Measurements from ENCODE around the gene PCBP3.

The PCBP3 gene

GRCh38 chr21:45835301-45836267 is 192.1 kb downstream of the PCBP3 start:
- TF ChIP-seq JUND (IDR thresholded peaks at IDR 0.05; ENCODE audit: low read depth): no peak
- no peak for DNase-seq (ENCODE audit: low read depth in 1 of 2, low spot score in 1 of 2)
- in situ Hi-C loops (cut with HindIII; ENCODE audit: low pct_unique_long_range_greater_than_20kb, low sequenced_read_pairs): no loop called here

DNA sequence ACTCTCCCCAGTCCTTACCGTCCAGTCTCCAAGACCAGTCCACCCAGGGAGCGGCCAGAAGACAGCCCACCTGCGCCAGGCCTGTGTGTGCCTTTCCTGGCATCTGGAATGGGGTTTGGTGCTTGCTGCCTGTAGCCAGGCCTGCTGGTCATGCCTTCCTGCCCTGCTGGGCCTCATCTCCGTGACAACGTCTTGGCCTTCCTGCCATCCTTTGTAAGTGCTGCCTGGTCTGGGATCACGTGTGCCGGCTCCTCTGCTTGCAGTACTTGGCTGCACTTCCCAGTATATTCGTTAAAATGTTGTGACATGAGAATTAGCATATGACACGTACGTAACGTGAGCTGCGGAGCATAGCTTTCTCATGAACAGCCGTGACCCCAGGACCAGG is 192.7 kb downstream of the PCBP3 start:
- in situ Hi-C loops (cut with HindIII; ENCODE audit: low pct_unique_long_range_greater_than_20kb, low sequenced_read_pairs): no loop called here
- no peak for TF ChIP-seq JUND (IDR thresholded peaks at IDR 0.05; ENCODE audit: low read depth)
- DNase-seq (ENCODE audit: low read depth in 1 of 2, low spot score in 1 of 2): no peak

DNA sequence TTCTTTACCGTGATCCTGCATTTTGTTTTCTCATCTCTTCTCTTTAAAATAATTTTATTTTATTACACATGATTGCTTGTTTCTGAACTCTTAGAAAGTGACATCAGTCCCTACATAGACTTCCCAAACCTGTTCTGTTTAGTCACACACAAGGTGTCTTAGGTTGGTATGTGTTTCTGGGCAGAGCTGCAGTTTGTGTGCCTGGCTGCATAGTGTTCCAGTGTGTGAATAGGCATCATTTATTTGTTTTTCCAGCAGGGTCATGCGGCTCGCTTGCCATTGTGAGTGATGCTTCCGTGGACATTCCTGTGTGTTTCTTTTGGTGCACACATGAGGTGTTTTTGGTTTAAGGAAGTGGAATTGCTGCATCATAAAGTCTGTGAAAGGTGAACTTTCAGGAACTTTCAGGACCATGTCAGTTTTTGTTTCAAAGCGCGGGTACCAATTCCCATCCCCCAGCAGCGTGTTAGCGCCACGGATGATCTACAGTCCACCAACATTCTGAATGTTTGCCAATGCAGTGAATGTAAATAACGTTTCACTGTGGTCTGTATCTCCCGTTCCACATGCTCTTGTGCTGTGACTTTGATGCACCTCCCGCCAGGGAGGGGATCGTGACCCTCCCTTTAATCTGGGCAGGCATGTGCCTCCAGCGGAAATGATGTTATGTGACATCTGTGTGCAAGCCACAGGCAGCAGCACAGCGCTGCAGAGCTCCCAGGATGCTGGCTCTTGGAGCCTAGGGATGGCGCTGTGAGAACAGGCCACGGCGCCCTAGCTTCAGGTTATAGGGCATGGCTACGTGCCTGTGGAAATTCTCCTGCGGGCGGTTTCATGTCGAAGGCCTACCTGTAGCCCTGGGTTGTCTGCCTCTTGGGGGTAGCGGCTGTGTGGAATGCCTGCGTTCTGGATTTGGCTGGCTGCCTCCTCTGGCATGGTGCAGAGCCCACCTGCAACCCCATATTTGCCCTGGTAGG is 193.5 kb downstream of the PCBP3 start:
- in situ Hi-C loops (cut with HindIII; ENCODE audit: low pct_unique_long_range_greater_than_20kb, low sequenced_read_pairs): no loop called here
- peak in 1 of 2 experiments; percentile 46 for DNase-seq (ENCODE audit: low read depth in 1 of 2, low spot score in 1 of 2)
- no peak for TF ChIP-seq JUND (IDR thresholded peaks at IDR 0.05; ENCODE audit: low read depth)

DNA sequence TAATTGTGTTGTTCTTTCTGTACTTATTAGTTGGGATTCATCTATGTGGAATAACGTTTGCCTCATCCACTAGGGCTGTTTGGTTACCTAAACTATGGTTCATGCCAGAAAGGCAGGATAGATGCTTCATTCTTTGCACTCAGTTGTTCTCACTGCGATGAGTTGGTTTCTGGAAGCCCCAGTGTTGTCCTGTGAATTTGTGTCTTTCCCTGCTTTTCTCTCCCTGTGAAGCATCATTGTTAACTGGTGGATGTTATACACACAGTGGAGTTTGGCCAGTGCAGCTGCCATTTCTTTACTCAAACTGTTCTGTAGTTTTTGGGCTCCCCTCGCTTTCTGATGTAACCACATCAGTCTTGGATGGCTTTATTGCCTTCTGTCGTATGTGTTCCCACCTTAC is 194.4 kb downstream of the PCBP3 start:
- DNase-seq (ENCODE audit: low read depth in 1 of 2, low spot score in 1 of 2): no peak
- in situ Hi-C loops (cut with HindIII; ENCODE audit: low pct_unique_long_range_greater_than_20kb, low sequenced_read_pairs): no loop called here
- TF ChIP-seq JUND (IDR thresholded peaks at IDR 0.05; ENCODE audit: low read depth): no peak

DNA sequence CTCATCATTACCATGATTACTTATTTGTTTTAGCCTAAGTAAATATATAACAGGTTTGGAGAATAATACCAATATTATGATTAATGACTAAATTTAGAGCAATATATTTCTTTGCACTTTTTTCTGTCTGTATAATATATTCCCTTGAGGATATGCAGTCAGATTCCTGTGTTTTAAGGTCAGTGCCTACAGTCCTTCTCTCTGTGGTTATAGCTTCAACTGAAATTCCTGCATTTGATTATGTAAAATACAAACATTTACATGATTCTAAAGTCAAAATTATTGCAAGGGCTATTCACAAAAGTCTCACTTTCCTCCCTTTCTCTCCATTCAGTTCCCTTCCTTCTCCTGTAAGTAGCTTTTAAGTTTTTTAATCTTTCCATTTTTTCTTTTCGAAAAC is 195.1 kb downstream of the PCBP3 start:
- in situ Hi-C loops (cut with HindIII; ENCODE audit: low pct_unique_long_range_greater_than_20kb, low sequenced_read_pairs): no loop called here
- no peak for TF ChIP-seq JUND (IDR thresholded peaks at IDR 0.05; ENCODE audit: low read depth)
- DNase-seq (ENCODE audit: low read depth in 1 of 2, low spot score in 1 of 2): no peak

- DNase-seq (ENCODE audit: low read depth in 1 of 2, low spot score in 1 of 2): no peak
- in situ Hi-C loops (cut with HindIII; ENCODE audit: low pct_unique_long_range_greater_than_20kb, low sequenced_read_pairs): no loop called here
- TF ChIP-seq JUND (IDR thresholded peaks at IDR 0.05; ENCODE audit: low read depth): no peak
Measured at GRCh38 chr21:45839274-45839673, 195.7 kb downstream of the PCBP3 start.

DNA sequence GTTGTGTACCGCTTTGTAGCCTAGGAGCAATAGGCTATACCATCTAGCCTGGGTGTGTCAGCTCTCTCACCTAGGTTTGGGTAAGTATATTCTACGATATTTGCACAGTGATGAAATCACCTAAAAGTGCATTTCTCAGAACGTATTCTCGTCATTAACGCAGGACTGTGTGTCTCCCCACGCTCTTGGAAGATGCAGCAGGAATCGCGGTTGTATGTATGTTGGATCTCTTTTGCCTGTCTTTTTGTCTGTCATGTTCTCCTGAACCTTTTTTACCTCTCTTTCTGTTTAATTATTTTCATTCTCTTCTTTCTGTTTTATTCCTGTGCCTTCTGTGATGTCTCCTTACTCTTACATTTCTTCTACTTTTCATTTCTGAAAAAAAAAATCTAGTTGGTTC is 197.5 kb downstream of the PCBP3 start:
- in situ Hi-C loops (cut with HindIII; ENCODE audit: low pct_unique_long_range_greater_than_20kb, low sequenced_read_pairs): no loop called here
- TF ChIP-seq JUND (IDR thresholded peaks at IDR 0.05; ENCODE audit: low read depth): no peak
- DNase-seq (ENCODE audit: low read depth in 1 of 2, low spot score in 1 of 2): no peak

DNA sequence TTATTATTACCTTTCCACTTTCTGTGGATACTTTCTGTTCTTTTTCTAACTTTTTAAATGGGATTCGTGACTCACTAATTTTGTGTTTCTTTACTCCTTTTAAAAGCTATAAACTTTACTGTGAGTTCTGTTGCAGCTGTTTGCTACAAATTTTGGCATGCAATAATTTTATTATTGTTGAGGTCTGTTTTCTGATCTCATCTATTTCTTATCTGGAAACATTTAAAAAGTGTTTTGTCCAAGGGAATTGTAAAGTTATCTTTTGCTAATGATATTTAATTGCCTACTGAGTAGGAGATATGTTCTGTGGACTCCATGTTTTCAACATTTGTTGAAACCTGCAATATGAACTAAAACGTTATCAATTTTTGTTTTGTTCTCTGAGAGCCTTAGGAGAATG is 199.9 kb downstream of the PCBP3 start:
- in situ Hi-C loops (cut with HindIII; ENCODE audit: low pct_unique_long_range_greater_than_20kb, low sequenced_read_pairs): no loop called here
- TF ChIP-seq JUND (IDR thresholded peaks at IDR 0.05; ENCODE audit: low read depth): no peak
- no peak for DNase-seq (ENCODE audit: low read depth in 1 of 2, low spot score in 1 of 2)

- in situ Hi-C loops (cut with HindIII; ENCODE audit: low pct_unique_long_range_greater_than_20kb, low sequenced_read_pairs): no loop called here
- TF ChIP-seq JUND (IDR thresholded peaks at IDR 0.05; ENCODE audit: low read depth): no peak
- DNase-seq (ENCODE audit: low read depth in 1 of 2, low spot score in 1 of 2): no peak
Measured at GRCh38 chr21:45844181-45844580, 200.7 kb downstream of the PCBP3 start.

DNA sequence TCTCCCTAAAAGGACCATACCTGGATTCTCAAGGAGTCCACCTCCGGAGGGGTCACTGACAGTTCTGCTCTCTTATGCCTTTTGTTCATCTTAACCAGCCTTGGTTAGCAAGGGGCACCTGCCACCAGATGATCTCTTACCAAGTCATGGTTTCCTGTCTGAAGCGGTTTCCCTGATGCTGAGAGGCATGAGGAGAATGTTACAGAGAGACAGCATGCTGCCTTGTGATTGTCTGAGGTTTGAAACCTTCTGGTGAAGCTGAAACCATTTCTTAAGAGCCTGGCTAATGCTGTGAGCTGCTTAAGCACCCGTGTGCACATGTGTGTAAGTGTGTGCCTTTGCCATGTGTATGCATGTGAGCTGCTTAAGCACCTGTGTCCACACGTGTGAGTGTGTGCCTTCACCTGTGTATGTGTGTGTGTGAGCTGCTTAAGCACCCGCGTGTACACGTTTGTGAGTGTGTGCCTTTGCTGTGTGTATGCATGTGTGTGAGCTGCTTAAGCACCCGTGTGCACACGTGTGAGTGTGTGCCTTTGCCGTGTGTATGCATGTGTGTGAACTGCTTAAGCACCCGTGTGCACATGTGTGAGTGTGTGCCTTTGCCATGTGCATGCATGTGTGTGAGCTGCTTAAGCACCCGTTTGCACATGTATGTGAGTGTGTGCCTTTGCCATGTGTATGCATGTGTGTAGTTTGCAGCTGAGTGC is 201.7 kb downstream of the PCBP3 start:
- DNase-seq (ENCODE audit: low read depth in 1 of 2, low spot score in 1 of 2): no peak
- no peak for TF ChIP-seq JUND (IDR thresholded peaks at IDR 0.05; ENCODE audit: low read depth)
- in situ Hi-C loops (cut with HindIII; ENCODE audit: low pct_unique_long_range_greater_than_20kb, low sequenced_read_pairs): no loop called here

DNA sequence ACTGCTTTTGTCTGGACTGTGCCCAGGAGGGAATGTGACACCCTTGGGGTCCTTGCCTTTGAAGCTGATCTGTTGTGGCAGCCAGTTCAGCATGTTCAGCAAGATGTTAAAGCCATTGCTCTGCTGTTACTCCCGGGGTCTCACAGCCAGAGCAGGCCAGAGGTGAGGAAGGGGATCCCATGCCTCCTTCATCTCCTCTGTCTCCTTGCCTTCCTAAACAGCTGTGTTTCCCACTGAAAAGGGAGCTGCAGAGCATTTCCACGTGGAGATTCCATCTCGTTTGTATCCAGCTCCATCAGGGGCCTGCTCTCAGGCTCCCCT is 202.2 kb downstream of the PCBP3 start:
- no peak for TF ChIP-seq JUND (IDR thresholded peaks at IDR 0.05; ENCODE audit: low read depth)
- DNase-seq (ENCODE audit: low read depth in 1 of 2, low spot score in 1 of 2): no peak
- in situ Hi-C loops (cut with HindIII; ENCODE audit: low pct_unique_long_range_greater_than_20kb, low sequenced_read_pairs): no loop called here

GRCh38 chr21:45846373-45847160 is 203.0 kb downstream of the PCBP3 start:
- no peak for TF ChIP-seq JUND (IDR thresholded peaks at IDR 0.05; ENCODE audit: low read depth)
- in situ Hi-C loops (cut with HindIII; ENCODE audit: low pct_unique_long_range_greater_than_20kb, low sequenced_read_pairs): no loop called here
- peak in 1 of 2 experiments; percentile 55 for DNase-seq (ENCODE audit: low read depth in 1 of 2, low spot score in 1 of 2)

All from T47D (cell line).